MM.1S (cell line): ENCODE results near the gene SLC9A2.

Experiments
- DNase-seq: peaks from one replicate; pipeline ENCODE4 v3.0.0-alpha.2; 2015
- H2AFZ ChIP-seq: fragments of 300-600 bp; sonication (generic); 2 replicates; pipeline ENCODE4 v1.6.0; 2016; ENCODE audit warnings: antibody characterized with exemption, low read length
- H3F3A ChIP-seq: fragments of 300-600 bp; sonication (generic); 2 replicates; pipeline ENCODE4 v1.6.1; 2016; ENCODE audit warnings: mild to moderate bottlenecking, antibody characterized with exemption, low read length, moderate library complexity, mixed read lengths; ENCODE audit not compliant: insufficient read depth
- H3K27ac ChIP-seq: fragments of 300-600 bp; sonication (generic); 2 replicates; pipeline ENCODE4 v1.5.1; 2016; ENCODE audit warnings: mild to moderate bottlenecking, low read length
- H3K27me3 ChIP-seq: fragments of 300-600 bp; sonication (generic); replicated peaks from 2 replicates; pipeline ENCODE4 v1.6.0; 2016; ENCODE audit warnings: low read length; ENCODE audit not compliant: insufficient read depth
- H3K36me3 ChIP-seq: fragments of 300-600 bp; sonication (generic); replicated peaks from 2 replicates; pipeline ENCODE4 v1.6.1; 2016; ENCODE audit warnings: mild to moderate bottlenecking, low read length, mixed read lengths; ENCODE audit not compliant: insufficient read depth
- H3K4me1 ChIP-seq: fragments of 300-600 bp; sonication (generic); 2 replicates; pipeline ENCODE4 v1.6.1; 2016; ENCODE audit warnings: low read length, mixed read lengths
- H3K4me2 ChIP-seq: fragments of 300-600 bp; sonication (generic); 2 replicates; pipeline ENCODE4 v1.6.0; 2016; ENCODE audit warnings: low read depth, low read length
- H3K4me3 ChIP-seq: fragments of 300-600 bp; sonication (generic); 2 replicates; pipeline ENCODE4 v1.5.1; 2016; ENCODE audit warnings: low read length, mixed read lengths
- H3K79me2 ChIP-seq: fragments of 300-600 bp; sonication (generic); 2 replicates; pipeline ENCODE4 v1.6.1; 2016; ENCODE audit warnings: mixed run types, low read length, mixed read lengths
- H3K9ac ChIP-seq: fragments of 300-600 bp; sonication (generic); 2 replicates; pipeline ENCODE4 v1.6.1; 2016; ENCODE audit warnings: low read length, mixed read lengths
- H3K9me2 ChIP-seq: fragments of 300-600 bp; sonication (generic); replicated peaks from 2 replicates; pipeline ENCODE4 v1.6.1; 2016; ENCODE audit warnings: mild to moderate bottlenecking, low read length, mixed read lengths; ENCODE audit not compliant: insufficient read depth
- H3K9me3 ChIP-seq: fragments of 300-600 bp; sonication (generic); replicated peaks from 2 replicates; pipeline ENCODE4 v1.6.1; 2016; ENCODE audit warnings: mild to moderate bottlenecking, low read length, mixed read lengths; ENCODE audit not compliant: insufficient read depth
- H4K20me1 ChIP-seq: fragments of 300-600 bp; sonication (generic); 2 replicates; pipeline ENCODE4 v1.6.1; 2016; ENCODE audit warnings: mild to moderate bottlenecking, low read length, moderate library complexity, mixed read lengths; ENCODE audit not compliant: insufficient read depth
- CTCF ChIP-seq: fragments of 300-600 bp; sonication (generic); IDR thresholded peaks from 2 replicates; pipeline ENCODE4 v1.5.1; 2016; ENCODE audit warnings: antibody characterized with exemption, low read length, mixed read lengths
- EZH2 ChIP-seq: fragments of 300-600 bp; sonication (generic); optimal IDR thresholded peaks from 2 replicates; pipeline ENCODE3; 2017; ENCODE audit warnings: low read depth, mild to moderate bottlenecking, antibody characterized with exemption, low read length, mixed read lengths
- EZH2phosphoT487 ChIP-seq: fragments of 300-600 bp; sonication (generic); IDR thresholded peaks from 2 replicates; pipeline ENCODE4 v1.6.1; 2018; ENCODE audit warnings: antibody characterized with exemption, low read length

SLC9A2 gene

DNA sequence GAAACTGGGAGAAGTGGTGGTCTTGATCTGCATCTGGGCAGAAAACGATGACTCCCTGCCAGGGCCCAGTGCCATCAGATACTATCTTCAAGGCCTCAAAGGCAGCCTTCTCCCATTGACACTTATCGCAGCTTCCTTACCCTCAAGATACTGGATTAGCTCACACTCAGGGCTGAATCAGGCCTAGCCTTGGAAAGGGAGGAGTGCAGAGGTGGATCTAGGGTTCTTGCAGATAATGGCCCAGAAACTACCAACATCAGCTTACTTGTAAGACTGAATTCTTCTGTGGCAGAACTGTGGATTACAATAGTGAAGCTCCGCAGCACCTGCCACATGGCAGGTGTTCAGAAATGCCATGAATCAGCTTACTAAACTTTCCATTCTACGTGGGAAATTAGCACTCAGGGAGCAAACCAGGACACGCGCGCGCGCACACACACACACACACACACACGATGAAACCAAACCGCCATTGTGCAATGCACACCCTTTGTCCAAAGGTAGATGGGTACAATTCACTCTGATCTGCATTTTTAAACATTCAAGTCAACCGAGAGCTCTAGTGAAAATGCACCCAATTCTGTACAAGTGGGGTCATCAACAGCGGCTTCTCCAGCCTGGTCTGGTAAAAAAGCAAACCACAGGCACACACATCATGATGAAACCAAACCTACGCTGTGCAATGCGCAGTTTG lies 116.2 kb downstream of the SLC9A2 start:
- Histone ChIP-seq H3K9ac (peak overlapping the region; percentile 64; the same call in 1 of the 2 replicates), H3K9me3 (no peaks in the 10 kb centered on the region), H3K36me3 (no peaks in the 10 kb centered on the region; the same call in 1 of the 2 replicates), H3K79me2 (peaks cover 17% of the 10 kb centered on the region; the same call in 1 of the 2 replicates), H3K4me2 (peak overlapping the region; percentile 78), H4K20me1 (no peaks in the 10 kb centered on the region), H3K9me2 (no peaks in the 10 kb centered on the region), H2AFZ (peak overlapping the region; percentile 95), H3K27ac (no peak overlapping the region), H3F3A (0 out of 2 replicates have a peak, but pooled peaks cover 4% of the 10 kb centered on the region), H3K27me3 (no peaks in the 10 kb centered on the region), H3K4me1 (peaks cover 21% of the 10 kb centered on the region), H3K4me3 (peak overlapping the region; percentile 91)
- TF ChIP-seq EZH2 (no peak), CTCF (no peak), EZH2phosphoT487 (no peak)
- no peak for DNase-seq

GRCh38 chr2:102736110-102736409 lies 116.7 kb downstream of the SLC9A2 start:
- Histone ChIP-seq H3F3A (0 out of 2 replicates have a peak, but pooled peaks cover 4% of the 10 kb centered on the region), H3K27ac (peak overlapping the region; percentile 10; the same call in 1 of the 2 replicates), H3K79me2 (peaks cover 17% of the 10 kb centered on the region; the same call in 1 of the 2 replicates), H3K4me3 (peak overlapping the region; percentile 91), H3K36me3 (no peaks in the 10 kb centered on the region; the same call in 1 of the 2 replicates), H4K20me1 (no peaks in the 10 kb centered on the region), H3K9me2 (no peaks in the 10 kb centered on the region), H3K9ac (peak overlapping the region; percentile 64), H3K9me3 (no peaks in the 10 kb centered on the region), H2AFZ (peak overlapping the region; percentile 95), H3K27me3 (no peaks in the 10 kb centered on the region), H3K4me2 (peak overlapping the region; percentile 78), H3K4me1 (peaks cover 21% of the 10 kb centered on the region)
- TF ChIP-seq EZH2 (no peak), EZH2phosphoT487 (no peak), CTCF (no peak)
- peak; percentile 31 for DNase-seq

GRCh38 chr2:102736410-102737409 lies 117.4 kb downstream of the SLC9A2 start:
- peak overlapping the region; percentile 78 for H3K4me2 ChIP-seq
- peak overlapping the region; percentile 95 for H2AFZ ChIP-seq
- H3K27ac ChIP-seq = peak overlapping the region; percentile 10; the same call in 1 of the 2 replicates
- TF ChIP-seq EZH2phosphoT487 (no peak), EZH2 (no peak), CTCF (no peak)
- 0 out of 2 replicates have a peak, but pooled peaks cover 4% of the 10 kb centered on the region for H3F3A ChIP-seq
- H3K9me3 ChIP-seq = no peaks in the 10 kb centered on the region
- no peaks in the 10 kb centered on the region for H3K9me2 ChIP-seq
- H3K36me3 ChIP-seq = no peaks in the 10 kb centered on the region; the same call in 1 of the 2 replicates
- no peaks in the 10 kb centered on the region for H4K20me1 ChIP-seq
- peak; percentile 80 for DNase-seq
- peaks cover 17% of the 10 kb centered on the region; the same call in 1 of the 2 replicates for H3K79me2 ChIP-seq
- peak overlapping the region; percentile 91 for H3K4me3 ChIP-seq
- no peaks in the 10 kb centered on the region for H3K27me3 ChIP-seq
- H3K4me1 ChIP-seq = peaks cover 21% of the 10 kb centered on the region
- peak overlapping the region; percentile 64 for H3K9ac ChIP-seq
